Panc1 (cell line): Measurements from ENCODE around the gene PXN. TPM values are rescaled to one million over a fixed set of nuclear protein-coding genes. Genes with fewer than 3 reads are reported as not detected.
"Not testable (repeated sequence)": the region's sequence is repeated elsewhere in the genome, so short reads cannot be mapped to it uniquely, and the experiment has no call there.

ENCODE experiments used
- ATAC-seq: fragments of 200-7000 bp; cut with Tn5 transposase; 2 replicates; pipeline ENCODE4 v1.9.1; 2020; ENCODE audit warnings: mild to moderate bottlenecking, moderate library complexity
- BruUV-seq: library from RNA; stranded (reverse); fragments of 400-500 nt; replicated peaks from 2 replicates; lab custom pipeline; 2021; lab: Mats Ljungman, UMichigan
- CTCF ChIA-PET: fragments of 300-600 bp; sonication (Branson Sonifier 250); formaldehyde crosslinking; loops from one replicate; lab custom pipeline; 2022; ENCODE audit warnings: antibody characterized with exemption; lab: Charles Lee
- POLR2A ChIA-PET: fragments of 300-600 bp; sonication (Branson Sonifier 250); formaldehyde crosslinking; loops from one replicate; lab custom pipeline; 2022; ENCODE audit warnings: antibody characterized with exemption; lab: Charles Lee
- DNase-seq: peaks from one replicate; pipeline ENCODE4 v3.0.0-alpha.2; 2010; ENCODE audit warnings: low read depth, low spot score
- H3K27ac ChIP-seq: 2 replicates; pipeline ENCODE4 v1.5.1; 2011; ENCODE audit warnings: mild to moderate bottlenecking, low read length, inconsistent platforms
- H3K27me3 ChIP-seq: fragments of 200-500 bp; sonication (Bioruptor generic); 2 replicates; pipeline ENCODE4 v1.6.0; 2014; ENCODE audit warnings: low read length, inconsistent platforms; ENCODE audit not compliant: control insufficient read depth, insufficient read depth
- H3K36me3 ChIP-seq: fragments of 200-500 bp; sonication (Bioruptor generic); 2 replicates; pipeline ENCODE4 v1.5.1; 2014; ENCODE audit warnings: inconsistent platforms, mild to moderate bottlenecking, low read length, moderate library complexity; ENCODE audit not compliant: control insufficient read depth, insufficient read depth
- H3K4me1 ChIP-seq: 2 replicates; pipeline ENCODE4 v1.5.1; 2011; ENCODE audit warnings: inconsistent platforms, mild to moderate bottlenecking, low read length, moderate library complexity; ENCODE audit not compliant: control insufficient read depth, insufficient read depth
- H3K4me3 ChIP-seq, 2 experiments: 2 replicates each; pipeline ENCODE4 v1.5.1; 2011 to 2012; ENCODE audit warnings: low read depth in 2 of 2, low read length in 2 of 2, mild to moderate bottlenecking in 2 of 2, inconsistent platforms in 1 of 2, moderate library complexity in 1 of 2
- H3K9me3 ChIP-seq: fragments of 200-500 bp; sonication (Bioruptor generic); 2 replicates; pipeline ENCODE4 v1.5.1; 2014; ENCODE audit warnings: low read depth, mild to moderate bottlenecking, inconsistent platforms, low read length, moderate library complexity; ENCODE audit not compliant: control insufficient read depth, insufficient read depth
- POLR2AphosphoS5 ChIP-seq: IDR thresholded peaks from 2 replicates; pipeline ENCODE4 v1.6.1; 2012; ENCODE audit warnings: mild to moderate bottlenecking, low read depth, low read length, moderate library complexity
- SIN3A ChIP-seq: IDR thresholded peaks from 2 replicates; pipeline ENCODE4 v1.6.1; 2012; ENCODE audit warnings: low read depth, mild to moderate bottlenecking, low read length, moderate library complexity, borderline replicate concordance; ENCODE audit not compliant: insufficient read depth
- TCF7L2 ChIP-seq: IDR thresholded peaks from 2 replicates; pipeline ENCODE4 v1.6.1; 2011; ENCODE audit warnings: mild to moderate bottlenecking, low read depth, low read length, inconsistent platforms
- in situ Hi-C: cut with HindIII; loops from 2 replicates; pipeline ENCODE4 v1.10.0; 2016; ENCODE audit warnings: low sequenced_read_pairs, low pct_unique_long_range_greater_than_20kb
- intact Hi-C: fragments of 100-400 bp; cut with micrococcal nuclease; formaldehyde crosslinking; loops from one replicate; pipeline ENCODE4 v1.10.0; 2022; ENCODE audit not compliant: unreplicated experiment
- total RNA-seq: library from RNA; stranded (reverse); gene quantifications from one replicate; pipeline ENCODE4 v1.2.1, GENCODE V29; 2021; ENCODE audit not compliant: unreplicated experiment
- TF ChIP-seq, protein P1 (sequence below), 2 experiments: IDR thresholded peaks; 2 replicates each; pipeline ENCODE4 v1.6.1; 2011 to 2012; ENCODE audit warnings: low read depth in 2 of 2, control low read depth in 1 of 2, low read length in 1 of 2, mild to moderate bottlenecking in 1 of 2, moderate library complexity in 1 of 2; ENCODE audit not compliant: insufficient read depth in 1 of 2
- TF ChIP-seq, protein P2 (sequence below): fragments of 450-650 bp; IDR thresholded peaks from 2 replicates; pipeline ENCODE4 v1.5.1; 2017; ENCODE audit warnings: mild to moderate bottlenecking

The PXN gene
- total RNA-seq, 1 experiment from 2014 or later = 484 TPM

DNA sequence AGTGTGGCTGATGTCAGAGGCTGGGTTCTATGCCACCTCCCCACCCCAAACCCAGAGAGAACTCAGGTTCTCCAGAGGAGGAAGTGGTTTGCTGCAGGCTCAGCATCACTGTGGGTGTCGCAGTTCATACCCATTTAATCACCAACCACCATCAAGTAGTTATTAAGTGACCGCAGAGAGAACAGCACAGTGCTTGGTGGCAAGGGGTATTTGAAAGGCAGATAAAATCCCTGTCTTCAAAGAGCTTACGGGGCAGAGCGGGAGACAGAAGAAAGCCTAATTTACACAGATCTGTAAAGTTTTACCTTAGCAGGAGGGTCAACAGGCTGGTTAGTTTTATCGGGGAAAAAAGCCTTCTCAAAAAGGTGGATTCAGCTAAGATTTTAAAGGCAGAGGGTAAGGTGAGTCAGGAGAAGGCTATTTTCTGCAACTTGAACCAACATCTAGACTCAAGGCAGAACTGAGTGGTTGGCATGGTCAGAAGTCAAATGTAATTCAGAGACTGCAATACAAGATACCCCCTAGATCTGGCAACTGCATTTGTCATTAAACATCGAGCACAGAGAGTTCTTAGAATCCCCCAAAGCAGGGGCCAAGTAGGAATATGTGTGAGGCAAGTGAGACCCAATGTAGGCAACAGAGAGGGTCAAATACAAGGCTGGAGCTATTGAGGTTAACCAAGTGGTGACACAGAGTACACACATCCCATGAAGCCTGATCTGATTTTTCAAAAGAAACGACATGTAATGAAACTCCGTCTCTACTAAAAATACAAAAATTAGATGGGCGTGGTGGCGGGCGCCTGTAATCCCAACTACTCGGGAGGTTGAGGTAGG is 13.2 kb downstream of the PXN start:
- peak overlapping the region in 1 of 2 experiments; percentile 10; a peak in 1 of 4 replicates for H3K4me3 ChIP-seq
- in situ Hi-C loops (no loop called here), intact Hi-C loops (no loop called here)
- POLR2A ChIA-PET = interaction anchor here (0.7 to 1.0 kb wide), 3 partner anchors 11 to 22 kb away, joined by 3 to 10 read pairs (median 4); no protein-coding TSS in a partner anchor
- H3K27me3 ChIP-seq = no peaks in the 10 kb centered on the region
- peaks cover 96% of the 10 kb centered on the region for H3K4me1 ChIP-seq
- H3K36me3 ChIP-seq = no peaks in the 10 kb centered on the region; the same call in 1 of the 2 replicates
- peak overlapping the region; percentile 100 for H3K27ac ChIP-seq
- CTCF ChIA-PET = interaction anchor here (0.6 kb wide), 1 partner anchor 16 kb away, joined by 9 read pairs; no protein-coding TSS in a partner anchor
- no peak for TF ChIP-seq SIN3A
- TF ChIP-seq TCF7L2 = peak; percentile 64; the same call in 1 of the 2 replicates
- TF ChIP-seq, protein P1, sequence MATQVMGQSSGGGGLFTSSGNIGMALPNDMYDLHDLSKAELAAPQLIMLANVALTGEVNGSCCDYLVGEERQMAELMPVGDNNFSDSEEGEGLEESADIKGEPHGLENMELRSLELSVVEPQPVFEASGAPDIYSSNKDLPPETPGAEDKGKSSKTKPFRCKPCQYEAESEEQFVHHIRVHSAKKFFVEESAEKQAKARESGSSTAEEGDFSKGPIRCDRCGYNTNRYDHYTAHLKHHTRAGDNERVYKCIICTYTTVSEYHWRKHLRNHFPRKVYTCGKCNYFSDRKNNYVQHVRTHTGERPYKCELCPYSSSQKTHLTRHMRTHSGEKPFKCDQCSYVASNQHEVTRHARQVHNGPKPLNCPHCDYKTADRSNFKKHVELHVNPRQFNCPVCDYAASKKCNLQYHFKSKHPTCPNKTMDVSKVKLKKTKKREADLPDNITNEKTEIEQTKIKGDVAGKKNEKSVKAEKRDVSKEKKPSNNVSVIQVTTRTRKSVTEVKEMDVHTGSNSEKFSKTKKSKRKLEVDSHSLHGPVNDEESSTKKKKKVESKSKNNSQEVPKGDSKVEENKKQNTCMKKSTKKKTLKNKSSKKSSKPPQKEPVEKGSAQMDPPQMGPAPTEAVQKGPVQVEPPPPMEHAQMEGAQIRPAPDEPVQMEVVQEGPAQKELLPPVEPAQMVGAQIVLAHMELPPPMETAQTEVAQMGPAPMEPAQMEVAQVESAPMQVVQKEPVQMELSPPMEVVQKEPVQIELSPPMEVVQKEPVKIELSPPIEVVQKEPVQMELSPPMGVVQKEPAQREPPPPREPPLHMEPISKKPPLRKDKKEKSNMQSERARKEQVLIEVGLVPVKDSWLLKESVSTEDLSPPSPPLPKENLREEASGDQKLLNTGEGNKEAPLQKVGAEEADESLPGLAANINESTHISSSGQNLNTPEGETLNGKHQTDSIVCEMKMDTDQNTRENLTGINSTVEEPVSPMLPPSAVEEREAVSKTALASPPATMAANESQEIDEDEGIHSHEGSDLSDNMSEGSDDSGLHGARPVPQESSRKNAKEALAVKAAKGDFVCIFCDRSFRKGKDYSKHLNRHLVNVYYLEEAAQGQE (IDR thresholded peaks at IDR 0.05; ENCODE audit: insufficient read depth in 1 of 2, low read depth in 2 of 2, low read length in 1 of 2) = no peak
- no peak for TF ChIP-seq POLR2AphosphoS5
- TF ChIP-seq, protein P2, sequence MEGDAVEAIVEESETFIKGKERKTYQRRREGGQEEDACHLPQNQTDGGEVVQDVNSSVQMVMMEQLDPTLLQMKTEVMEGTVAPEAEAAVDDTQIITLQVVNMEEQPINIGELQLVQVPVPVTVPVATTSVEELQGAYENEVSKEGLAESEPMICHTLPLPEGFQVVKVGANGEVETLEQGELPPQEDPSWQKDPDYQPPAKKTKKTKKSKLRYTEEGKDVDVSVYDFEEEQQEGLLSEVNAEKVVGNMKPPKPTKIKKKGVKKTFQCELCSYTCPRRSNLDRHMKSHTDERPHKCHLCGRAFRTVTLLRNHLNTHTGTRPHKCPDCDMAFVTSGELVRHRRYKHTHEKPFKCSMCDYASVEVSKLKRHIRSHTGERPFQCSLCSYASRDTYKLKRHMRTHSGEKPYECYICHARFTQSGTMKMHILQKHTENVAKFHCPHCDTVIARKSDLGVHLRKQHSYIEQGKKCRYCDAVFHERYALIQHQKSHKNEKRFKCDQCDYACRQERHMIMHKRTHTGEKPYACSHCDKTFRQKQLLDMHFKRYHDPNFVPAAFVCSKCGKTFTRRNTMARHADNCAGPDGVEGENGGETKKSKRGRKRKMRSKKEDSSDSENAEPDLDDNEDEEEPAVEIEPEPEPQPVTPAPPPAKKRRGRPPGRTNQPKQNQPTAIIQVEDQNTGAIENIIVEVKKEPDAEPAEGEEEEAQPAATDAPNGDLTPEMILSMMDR = no peak
- BruUV-seq = TSS peak; percentile 6
- DNase-seq (no peak), ATAC-seq (peak; percentile 58)
- H3K9me3 ChIP-seq = no peaks in the 10 kb centered on the region

DNA sequence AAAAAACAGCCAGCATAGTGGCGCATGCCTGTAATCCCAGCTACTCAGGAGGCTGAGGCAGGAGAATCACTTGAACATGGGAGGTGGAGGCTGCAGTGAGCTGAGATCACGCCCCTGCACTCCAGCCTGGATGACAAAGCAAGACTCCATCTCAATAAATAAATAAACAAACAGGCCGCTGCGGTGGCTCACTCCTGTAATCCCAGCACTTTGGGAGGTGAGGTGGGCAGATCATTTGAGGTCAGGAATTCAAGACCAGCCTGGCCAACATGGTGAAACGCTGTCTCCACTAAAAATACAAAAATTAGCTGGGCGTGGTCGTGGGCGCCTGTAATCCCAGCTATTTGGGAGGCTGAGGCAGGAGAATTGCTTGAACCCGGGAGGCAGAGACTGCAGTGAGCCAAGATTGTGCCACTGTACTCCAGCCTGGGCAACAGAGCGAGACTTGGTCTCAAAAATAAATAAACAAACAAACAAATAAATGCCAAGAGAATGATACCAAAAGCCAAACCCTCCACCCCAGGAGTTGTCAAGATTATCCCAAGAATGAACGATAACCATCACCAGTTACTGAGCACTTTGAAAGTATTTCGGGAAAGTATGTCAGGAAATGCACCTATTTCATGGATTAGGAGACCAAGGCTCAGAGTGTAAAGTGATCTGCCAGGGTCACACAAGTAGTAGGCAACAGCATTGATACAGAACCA is 14.0 kb downstream of the PXN start:
- H3K36me3 ChIP-seq, intact Hi-C loops, CTCF ChIA-PET, H3K27me3 ChIP-seq, DNase-seq, BruUV-seq, in situ Hi-C loops, H3K4me3 ChIP-seq, H3K9me3 ChIP-seq: not testable (repeated sequence)
- H3K27ac ChIP-seq = peak overlapping the region; percentile 100
- peak; percentile 44 for ATAC-seq
- peaks cover 96% of the 10 kb centered on the region for H3K4me1 ChIP-seq
- POLR2A ChIA-PET = interaction anchor here (1.0 kb wide), 1 partner anchor 21 kb away, joined by 4 read pairs; no protein-coding TSS in a partner anchor
